HepG2 (cell line): ENCODE data around the gene ATP5F1A. TPM values are rescaled to one million over a fixed set of nuclear protein-coding genes. Genes with fewer than 3 reads are reported as not detected.

ENCODE experiments used
- ATAC-seq: fragments of 200-7000 bp; cut with Tn5 transposase; 3 replicates; pipeline ENCODE4 v1.9.1; 2020; ENCODE audit warnings: mild to moderate bottlenecking, moderate library complexity
- BruUV-seq: library from RNA; stranded (reverse); fragments of 400-500 nt; replicated peaks from 2 replicates; lab custom pipeline; 2021; lab: Mats Ljungman, UMichigan
- CTCF ChIA-PET: fragments of 300-600 bp; formaldehyde crosslinking; extraction: SDS; loops from one replicate; lab custom pipeline; 2021; ENCODE audit warnings: low total read pairs, inconsistent platforms, low intra/inter-chr PET ratio; lab: Yijun Ruan, JAX
- POLR2A ChIA-PET: fragments of 350-600 bp; sonication (Branson Sonifier 250); formaldehyde crosslinking; loops from one replicate; lab custom pipeline; 2020; ENCODE audit warnings: antibody characterized with exemption, inconsistent platforms; lab: Yijun Ruan, JAX
- DNase-seq: peaks from one replicate; pipeline ENCODE4 v3.0.0-alpha.2; 2015; ENCODE audit warnings: low spot score
- FAIRE-seq: peaks from 3 replicates; lab custom pipeline; 2011; peaks lifted over from hg19 to GRCh38; lab: Jason Lieb, UNC
- H2AFZ ChIP-seq: one replicate; pipeline ENCODE4 v1.6.1; 2011; ENCODE audit warnings: low read length, inconsistent platforms
- H3K27ac ChIP-seq: fragments of 300-600 bp; 3 replicates; pipeline ENCODE4 v1.8.0; 2011; ENCODE audit warnings: mixed run types, mild to moderate bottlenecking, mixed read lengths, low read length, inconsistent platforms; ENCODE audit not compliant: insufficient read depth; ENCODE audit errors: extremely low read length
- H3K27me3 ChIP-seq, 2 experiments: fragments of 200-600 bp in 1 of 2; 2 replicates in 1 of 2; 3 replicates in 1 of 2; pipeline versions ENCODE4 v1.6.0 to v1.8.0; 2011; ENCODE audit warnings: low read length in 2 of 2, mild to moderate bottlenecking in 2 of 2, moderate library complexity in 2 of 2, inconsistent platforms in 1 of 2; ENCODE audit not compliant: insufficient read depth in 2 of 2, control insufficient read depth in 1 of 2
- H3K36me3 ChIP-seq, 2 experiments: fragments of 200-600 bp in 1 of 2; replicated peaks in 1 of 2; 2 replicates in 1 of 2; 3 replicates in 1 of 2; pipeline versions ENCODE4 v1.5.1 to v1.8.0; 2011; ENCODE audit warnings: low read length in 2 of 2, inconsistent platforms in 1 of 2; ENCODE audit not compliant: insufficient read depth in 2 of 2, control insufficient read depth in 1 of 2
- H3K4me1 ChIP-seq: 2 replicates; pipeline ENCODE4 v1.5.1; 2012; ENCODE audit warnings: low read length, inconsistent platforms; ENCODE audit not compliant: insufficient read depth
- H3K4me2 ChIP-seq: 2 replicates; pipeline ENCODE4 v1.6.0; 2011; ENCODE audit warnings: low read depth, low read length, inconsistent platforms
- H3K4me3 ChIP-seq, 3 experiments: fragments of 200-600 bp in 1 of 3; sonication (generic), shearing (Covaris generic) in 1 of 3; replicated peaks in 1 of 3; 2 replicates each; pipeline ENCODE4 v1.5.1; 2011 to 2016; ENCODE audit warnings: low read length in 3 of 3, inconsistent platforms in 2 of 3, low read depth in 2 of 3, mild to moderate bottlenecking in 2 of 3, control low read depth in 1 of 3, mixed read lengths in 1 of 3; ENCODE audit not compliant: insufficient read depth in 1 of 3
- H3K79me2 ChIP-seq: one replicate; pipeline ENCODE4 v1.6.1; 2011; ENCODE audit warnings: low read length, inconsistent platforms; ENCODE audit not compliant: insufficient read depth
- H3K9ac ChIP-seq: 2 replicates; pipeline ENCODE4 v1.6.0; 2011; ENCODE audit warnings: mild to moderate bottlenecking, low read depth, low read length, inconsistent platforms; ENCODE audit not compliant: insufficient read depth
- H3K9me3 ChIP-seq: 2 replicates; pipeline ENCODE4 v1.5.1; 2012; ENCODE audit warnings: mild to moderate bottlenecking, low read length
- H4K20me1 ChIP-seq: 2 replicates; pipeline ENCODE4 v1.6.0; 2011; ENCODE audit warnings: inconsistent platforms, mild to moderate bottlenecking, low read length, moderate library complexity; ENCODE audit not compliant: insufficient read depth
- CHCHD3 ChIP-seq: sonication (generic); formaldehyde crosslinking; IDR thresholded peaks from 2 replicates; pipeline ENCODE4 v1.8.0; 2022; ENCODE audit warnings: mild to moderate bottlenecking, missing genetic modification reagents, moderate library complexity
- DMAP1 ChIP-seq: IDR thresholded peaks from 2 replicates; pipeline ENCODE4 v1.6.1; 2016
- GPN1 ChIP-seq: sonication (generic); formaldehyde crosslinking; IDR thresholded peaks from 2 replicates; pipeline ENCODE4 v1.5.1; 2020; ENCODE audit warnings: missing genetic modification reagents, borderline replicate concordance
- MTF1 ChIP-seq: sonication (generic); formaldehyde crosslinking; IDR thresholded peaks from 2 replicates; pipeline ENCODE4 v1.5.0; 2020; ENCODE audit warnings: missing genetic modification reagents
- STAG1 ChIP-seq: sonication (generic); formaldehyde crosslinking; IDR thresholded peaks from 2 replicates; pipeline ENCODE4 v1.4.0; 2020; ENCODE audit warnings: missing genetic modification reagents
- ZFP36L1 ChIP-seq: sonication (generic); formaldehyde crosslinking; IDR thresholded peaks from 2 replicates; pipeline ENCODE4 v1.8.0; 2022; ENCODE audit warnings: mild to moderate bottlenecking, missing genetic modification reagents, moderate library complexity
- ZNF296 ChIP-seq: sonication (generic); formaldehyde crosslinking; conservative IDR thresholded peaks from 2 replicates; pipeline ENCODE4 v1.5.0; 2020; ENCODE audit warnings: mild to moderate bottlenecking, missing genetic modification reagents
- ZNF33B ChIP-seq: sonication (generic); formaldehyde crosslinking; IDR thresholded peaks from 2 replicates; pipeline ENCODE4 v1.5.1; 2020; ENCODE audit warnings: mild to moderate bottlenecking, missing genetic modification reagents
- ZNF496 ChIP-seq: sonication (generic); formaldehyde crosslinking; IDR thresholded peaks from 2 replicates; pipeline ENCODE4 v1.8.1; 2023; ENCODE audit warnings: mild to moderate bottlenecking, moderate library complexity, missing genetic modification reagents; ENCODE audit not compliant: insufficient replicate concordance
- WGBS: methylation state at CpG from one replicate; pipeline ENCODE4 v1.1.6; 2017; ENCODE audit warnings: low lambda C conversion rate; 5-methylcytosine and 5-hydroxymethylcytosine counted together
- in situ Hi-C: cut with HindIII; loops from 2 replicates; pipeline ENCODE4 v1.10.0; 2017; ENCODE audit warnings: low pct_unique_long_range_greater_than_20kb; ENCODE audit not compliant: extremely low pct_ligation_motif_present
- intact Hi-C: fragments of 100-400 bp; cut with micrococcal nuclease; formaldehyde crosslinking; loops from one replicate; pipeline ENCODE4 v1.10.0; 2022; ENCODE audit not compliant: unreplicated experiment
- polyA plus RNA-seq, 8 experiments: library from polyadenylated mRNA; depleted of rRNA in 3 of 8; stranded (reverse) in 7 of 8; unstranded in 1 of 8; fragments of >200 nt; fragmentation: Illumina TruSeq in 4 of 8; extraction: Trizol in 4 of 8; gene quantifications; 2 replicates each; pipeline versions ENCODE4 v1.2.1 to v1.2.3, GENCODE V29; 2011 to 2016; ENCODE audit warnings: low read depth in 4 of 8, missing spikeins in 1 of 8, mixed read lengths in 1 of 8; ENCODE audit not compliant: insufficient read depth in 1 of 8
- total RNA-seq, 5 experiments: library from RNA; depleted of rRNA; stranded (reverse); fragments of >200 nt; fragmentation: Illumina TruSeq; extraction: Trizol; gene quantifications; 2 replicates each; pipeline ENCODE4 v1.2.3, GENCODE V29; 2016; ENCODE audit warnings: low read depth in 1 of 5
- TF ChIP-seq, protein P1 (sequence below): sonication (generic); formaldehyde crosslinking; IDR thresholded peaks from 2 replicates; pipeline ENCODE4 v1.9.0; 2021; ENCODE audit warnings: missing genetic modification reagents, borderline replicate concordance
- TF ChIP-seq, protein P2 (sequence below): sonication (generic); formaldehyde crosslinking; IDR thresholded peaks from 2 replicates; pipeline ENCODE4 v1.5.0; 2020; ENCODE audit warnings: mild to moderate bottlenecking, missing genetic modification reagents
- TF ChIP-seq, protein P3 (sequence below): IDR thresholded peaks from 2 replicates; pipeline ENCODE4 v1.6.1; 2018; ENCODE audit warnings: missing genetic modification reagents

The ATP5F1A gene
- total and polyA plus RNA-seq, 2 of the 13 experiments (the other 11 are each of a cell fraction or from before 2014, with no cell fraction given), result 459 to 922 TPM

- POLR2A ChIA-PET, result interaction anchor here (3.4 kb wide), 1 partner anchor 13 kb away, joined by 15 read pairs; the partner anchor contains the start of gene ATP5F1A
- H3K4me2 ChIP-seq, result no peak overlapping the region
- TF ChIP-seq ZNF33B (CRISPR knock-in tag), result no peak
- TF ChIP-seq ZNF496 (CRISPR knock-in tag), result no peak
- TF ChIP-seq ZNF296 (CRISPR knock-in tag), result no peak
- TF ChIP-seq DMAP1, result no peak
- TF ChIP-seq CHCHD3, result no peak
- no peak for TF ChIP-seq MTF1
- TF ChIP-seq ZFP36L1 (CRISPR knock-in tag), result no peak
- TF ChIP-seq, protein P1, sequence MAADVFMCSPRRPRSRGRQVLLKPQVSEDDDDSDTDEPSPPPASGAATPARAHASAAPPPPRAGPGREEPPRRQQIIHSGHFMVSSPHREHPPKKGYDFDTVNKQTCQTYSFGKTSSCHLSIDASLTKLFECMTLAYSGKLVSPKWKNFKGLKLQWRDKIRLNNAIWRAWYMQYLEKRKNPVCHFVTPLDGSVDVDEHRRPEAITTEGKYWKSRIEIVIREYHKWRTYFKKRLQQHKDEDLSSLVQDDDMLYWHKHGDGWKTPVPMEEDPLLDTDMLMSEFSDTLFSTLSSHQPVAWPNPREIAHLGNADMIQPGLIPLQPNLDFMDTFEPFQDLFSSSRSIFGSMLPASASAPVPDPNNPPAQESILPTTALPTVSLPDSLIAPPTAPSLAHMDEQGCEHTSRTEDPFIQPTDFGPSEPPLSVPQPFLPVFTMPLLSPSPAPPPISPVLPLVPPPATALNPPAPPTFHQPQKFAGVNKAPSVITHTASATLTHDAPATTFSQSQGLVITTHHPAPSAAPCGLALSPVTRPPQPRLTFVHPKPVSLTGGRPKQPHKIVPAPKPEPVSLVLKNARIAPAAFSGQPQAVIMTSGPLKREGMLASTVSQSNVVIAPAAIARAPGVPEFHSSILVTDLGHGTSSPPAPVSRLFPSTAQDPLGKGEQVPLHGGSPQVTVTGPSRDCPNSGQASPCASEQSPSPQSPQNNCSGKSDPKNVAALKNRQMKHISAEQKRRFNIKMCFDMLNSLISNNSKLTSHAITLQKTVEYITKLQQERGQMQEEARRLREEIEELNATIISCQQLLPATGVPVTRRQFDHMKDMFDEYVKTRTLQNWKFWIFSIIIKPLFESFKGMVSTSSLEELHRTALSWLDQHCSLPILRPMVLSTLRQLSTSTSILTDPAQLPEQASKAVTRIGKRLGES, result no peak
- TF ChIP-seq, protein P2, sequence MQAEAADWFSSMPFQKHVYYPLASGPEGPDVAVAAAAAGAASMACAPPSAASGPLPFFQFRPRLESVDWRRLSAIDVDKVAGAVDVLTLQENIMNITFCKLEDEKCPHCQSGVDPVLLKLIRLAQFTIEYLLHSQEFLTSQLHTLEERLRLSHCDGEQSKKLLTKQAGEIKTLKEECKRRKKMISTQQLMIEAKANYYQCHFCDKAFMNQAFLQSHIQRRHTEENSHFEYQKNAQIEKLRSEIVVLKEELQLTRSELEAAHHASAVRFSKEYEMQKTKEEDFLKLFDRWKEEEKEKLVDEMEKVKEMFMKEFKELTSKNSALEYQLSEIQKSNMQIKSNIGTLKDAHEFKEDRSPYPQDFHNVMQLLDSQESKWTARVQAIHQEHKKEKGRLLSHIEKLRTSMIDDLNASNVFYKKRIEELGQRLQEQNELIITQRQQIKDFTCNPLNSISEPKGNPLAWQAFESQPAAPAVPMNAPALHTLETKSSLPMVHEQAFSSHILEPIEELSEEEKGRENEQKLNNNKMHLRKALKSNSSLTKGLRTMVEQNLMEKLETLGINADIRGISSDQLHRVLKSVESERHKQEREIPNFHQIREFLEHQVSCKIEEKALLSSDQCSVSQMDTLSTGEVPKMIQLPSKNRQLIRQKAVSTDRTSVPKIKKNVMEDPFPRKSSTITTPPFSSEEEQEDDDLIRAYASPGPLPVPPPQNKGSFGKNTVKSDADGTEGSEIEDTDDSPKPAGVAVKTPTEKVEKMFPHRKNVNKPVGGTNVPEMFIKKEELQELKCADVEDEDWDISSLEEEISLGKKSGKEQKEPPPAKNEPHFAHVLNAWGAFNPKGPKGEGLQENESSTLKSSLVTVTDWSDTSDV (CRISPR knock-in tag), result no peak
- no peak for TF ChIP-seq STAG1 (CRISPR knock-in tag)
- TF ChIP-seq GPN1 (CRISPR knock-in tag), result no peak
- TF ChIP-seq, protein P3, sequence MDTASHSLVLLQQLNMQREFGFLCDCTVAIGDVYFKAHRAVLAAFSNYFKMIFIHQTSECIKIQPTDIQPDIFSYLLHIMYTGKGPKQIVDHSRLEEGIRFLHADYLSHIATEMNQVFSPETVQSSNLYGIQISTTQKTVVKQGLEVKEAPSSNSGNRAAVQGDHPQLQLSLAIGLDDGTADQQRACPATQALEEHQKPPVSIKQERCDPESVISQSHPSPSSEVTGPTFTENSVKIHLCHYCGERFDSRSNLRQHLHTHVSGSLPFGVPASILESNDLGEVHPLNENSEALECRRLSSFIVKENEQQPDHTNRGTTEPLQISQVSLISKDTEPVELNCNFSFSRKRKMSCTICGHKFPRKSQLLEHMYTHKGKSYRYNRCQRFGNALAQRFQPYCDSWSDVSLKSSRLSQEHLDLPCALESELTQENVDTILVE (CRISPR knock-in tag), result no peak
- in situ Hi-C loops (no loop called here), intact Hi-C loops (no loop called here)
- no peaks in the 10 kb centered on the region for H3K79me2 ChIP-seq
- no peak overlapping the region for H3K9ac ChIP-seq
- no peak overlapping the region for H3K27ac ChIP-seq
- no peaks in the 10 kb centered on the region for H3K27me3 ChIP-seq
- 98% methylated on average over 2 of the region's 2 CpGs for WGBS
- FAIRE-seq (no peak), DNase-seq (no peak), ATAC-seq (no peak)
- CTCF ChIA-PET, result no interaction called here
- 0 out of 2 replicates have a peak, but pooled peaks cover 2% of the 10 kb centered on the region for H3K4me1 ChIP-seq
- no peaks in the 10 kb centered on the region for H4K20me1 ChIP-seq
- H3K9me3 ChIP-seq, result no peaks in the 10 kb centered on the region
- H2AFZ ChIP-seq, result no peak overlapping the region
- H3K4me3 ChIP-seq, result no peak overlapping the region
- no TSS peak for BruUV-seq
- H3K36me3 ChIP-seq, result peaks cover 16 to 80% of the 10 kb centered on the region in 2 experiments
Measured at GRCh38 chr18:46084431-46084830, 13.7 kb downstream of the ATP5F1A start.
